ENCODE results near the gene PLCE1. TPM values are rescaled to one million over a fixed set of nuclear protein-coding genes. Genes with fewer than 3 reads are reported as not detected.

PLCE1 gene
- total and polyA plus RNA-seq, 2 of the 13 experiments (the other 11 are each of a cell fraction or from before 2014, with no cell fraction given): 0.04 TPM; not detected in 1

- DNase-seq (ENCODE audit: low spot score): no peak
- FAIRE-seq: no peak
- Histone ChIP-seq H3K4me3 (replicated peaks in 1 of 3; ENCODE audit: insufficient read depth in 1 of 3, low read depth in 2 of 3, low read length in 3 of 3) (no peak overlapping the region), H2AFZ (ENCODE audit: low read length) (no peak overlapping the region), H3K4me1 (ENCODE audit: insufficient read depth, low read length) (no peaks in the 10 kb centered on the region), H3K9me3 (ENCODE audit: low read length) (peaks cover 47% of the 10 kb centered on the region), H3K27me3 (ENCODE audit: control insufficient read depth in 1 of 2, insufficient read depth in 2 of 2, low read length in 2 of 2) (no peaks in the 10 kb centered on the region), H3K79me2 (ENCODE audit: insufficient read depth, low read length) (no peaks in the 10 kb centered on the region), H3K36me3 (replicated peaks in 1 of 2; ENCODE audit: control insufficient read depth in 1 of 2, insufficient read depth in 2 of 2, low read length in 2 of 2) (no peaks in the 10 kb centered on the region), H3K4me2 (ENCODE audit: low read depth, low read length) (no peak overlapping the region), H3K27ac (ENCODE audit: extremely low read length, insufficient read depth, low read length) (no peak overlapping the region), H4K20me1 (ENCODE audit: insufficient read depth, low read length) (no peaks in the 10 kb centered on the region), H3K9ac (ENCODE audit: insufficient read depth, low read depth, low read length) (no peak overlapping the region)
- in situ Hi-C loops (cut with HindIII; ENCODE audit: extremely low pct_ligation_motif_present, low pct_unique_long_range_greater_than_20kb) (no loop called here), intact Hi-C loops (cut with micrococcal nuclease; ENCODE audit: unreplicated experiment) (no loop called here)
- BruUV-seq (replicated peaks): no TSS peak
- 39% methylated on average over 2 of the region's 2 CpGs for WGBS (ENCODE audit: low lambda C conversion rate)
- TF ChIP-seq E2F5 (CRISPR knock-in tag; conservative IDR thresholded peaks at IDR 0.05): no peak
- TF ChIP-seq NR2F1 (CRISPR knock-in tag; IDR thresholded peaks at IDR 0.05): no peak
- TF ChIP-seq PAXIP1 (CRISPR knock-in tag; conservative IDR thresholded peaks at IDR 0.05): no peak
- TF ChIP-seq ZNF451 (CRISPR knock-in tag; IDR thresholded peaks at IDR 0.05): no peak
- no peak for TF ChIP-seq ATAD3A (CRISPR knock-in tag; IDR thresholded peaks at IDR 0.05)
- TF ChIP-seq NFIB (CRISPR knock-in tag; IDR thresholded peaks at IDR 0.05; ENCODE audit: borderline replicate concordance): no peak
- TF ChIP-seq TRAFD1 (CRISPR knock-in tag; IDR thresholded peaks at IDR 0.05; ENCODE audit: borderline replicate concordance): no peak
- TF ChIP-seq PREB (CRISPR knock-in tag; IDR thresholded peaks at IDR 0.05): no peak
- no peak for TF ChIP-seq CENPBD1 (CRISPR knock-in tag; IDR thresholded peaks at IDR 0.05; ENCODE audit: borderline replicate concordance, low read depth)
- no peak for TF ChIP-seq ZNF737 (CRISPR knock-in tag; IDR thresholded peaks at IDR 0.05; ENCODE audit: borderline replicate concordance)
- TF ChIP-seq PHB2 (IDR thresholded peaks at IDR 0.05; ENCODE audit: partially characterized antibody): no peak
- no peak for TF ChIP-seq HMGA1 (CRISPR knock-in tag; conservative IDR thresholded peaks at IDR 0.05)
- TF ChIP-seq LCORL (IDR thresholded peaks at IDR 0.05): no peak
- no peak for TF ChIP-seq LCORL (CRISPR knock-in tag; IDR thresholded peaks at IDR 0.05)
- no peak for TF ChIP-seq CCDC6 (CRISPR knock-in tag; IDR thresholded peaks at IDR 0.05)
- no peak for TF ChIP-seq ZNF558 (CRISPR knock-in tag; IDR thresholded peaks at IDR 0.05; ENCODE audit: borderline replicate concordance)
- TF ChIP-seq TEF (CRISPR knock-in tag; IDR thresholded peaks at IDR 0.05): no peak
- ATAC-seq: no peak
- ChIA-PET CTCF (ENCODE audit: low intra/inter-chr PET ratio, low total read pairs) (no interaction called here), POLR2A (no interaction called here)
Measured at GRCh38 chr10:94027197-94027596, 33.5 kb downstream of the PLCE1 start.
